AG09319 (cell line): ENCODE results near the gene EIF2S2.

ENCODE experiments used
- DNase-seq: peaks from one replicate; pipeline ENCODE4 v3.0.0-alpha.2; 2010; ENCODE audit warnings: low read depth; ENCODE audit errors: extremely low read depth
- TF ChIP-seq, protein P1 (sequence below): IDR thresholded peaks from 2 replicates; pipeline ENCODE4 v1.5.1; 2011; ENCODE audit warnings: low read depth, mild to moderate bottlenecking, inconsistent platforms, low read length, moderate library complexity

EIF2S2 gene

DNA sequence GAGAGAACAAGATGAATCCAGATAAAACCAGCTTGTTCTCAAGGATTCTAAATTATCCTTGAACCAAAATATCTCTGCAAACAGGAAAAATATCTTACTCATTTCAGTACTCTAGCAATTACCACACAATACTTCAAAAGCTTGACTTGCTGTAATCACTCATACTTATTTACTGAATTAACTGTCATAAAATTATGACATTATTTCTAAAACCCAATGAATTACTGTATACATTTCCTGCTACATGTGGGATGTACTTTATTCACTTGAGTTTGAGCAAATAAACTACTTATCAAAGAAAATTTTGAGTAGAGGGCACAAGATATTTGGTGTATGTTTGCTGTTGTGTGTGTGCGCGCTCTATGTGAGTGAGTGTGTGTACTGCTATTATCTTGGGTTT lies 9.7 kb downstream of the EIF2S2 start:
- TF ChIP-seq, protein P1, sequence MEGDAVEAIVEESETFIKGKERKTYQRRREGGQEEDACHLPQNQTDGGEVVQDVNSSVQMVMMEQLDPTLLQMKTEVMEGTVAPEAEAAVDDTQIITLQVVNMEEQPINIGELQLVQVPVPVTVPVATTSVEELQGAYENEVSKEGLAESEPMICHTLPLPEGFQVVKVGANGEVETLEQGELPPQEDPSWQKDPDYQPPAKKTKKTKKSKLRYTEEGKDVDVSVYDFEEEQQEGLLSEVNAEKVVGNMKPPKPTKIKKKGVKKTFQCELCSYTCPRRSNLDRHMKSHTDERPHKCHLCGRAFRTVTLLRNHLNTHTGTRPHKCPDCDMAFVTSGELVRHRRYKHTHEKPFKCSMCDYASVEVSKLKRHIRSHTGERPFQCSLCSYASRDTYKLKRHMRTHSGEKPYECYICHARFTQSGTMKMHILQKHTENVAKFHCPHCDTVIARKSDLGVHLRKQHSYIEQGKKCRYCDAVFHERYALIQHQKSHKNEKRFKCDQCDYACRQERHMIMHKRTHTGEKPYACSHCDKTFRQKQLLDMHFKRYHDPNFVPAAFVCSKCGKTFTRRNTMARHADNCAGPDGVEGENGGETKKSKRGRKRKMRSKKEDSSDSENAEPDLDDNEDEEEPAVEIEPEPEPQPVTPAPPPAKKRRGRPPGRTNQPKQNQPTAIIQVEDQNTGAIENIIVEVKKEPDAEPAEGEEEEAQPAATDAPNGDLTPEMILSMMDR = no peak
- no peak for DNase-seq

GRCh38 chr20:34100576-34100975 lies 11.5 kb downstream of the EIF2S2 start:
- DNase-seq = no peak
- TF ChIP-seq, protein P1 = no peak

DNA sequence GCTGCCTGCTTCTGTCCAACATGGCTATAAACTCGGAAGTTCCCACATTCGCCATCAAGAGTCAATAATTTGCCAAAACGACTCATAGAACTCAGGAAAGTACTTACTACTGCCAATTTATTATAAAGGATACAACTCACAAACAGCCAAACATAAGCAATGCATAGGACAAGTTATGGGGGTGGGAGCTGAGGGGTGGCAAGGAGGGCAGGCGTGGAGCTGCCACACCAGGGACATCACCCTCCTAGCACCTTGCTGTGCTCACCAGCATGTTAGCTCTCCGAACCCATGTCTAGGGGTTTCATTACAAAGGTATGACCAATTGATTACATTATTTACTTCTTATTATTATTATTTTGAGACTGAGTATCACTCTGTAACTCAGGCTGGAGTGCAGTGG lies 12.4 kb downstream of the EIF2S2 start:
- no peak for DNase-seq
- TF ChIP-seq, protein P1 = no peak

GRCh38 chr20:34098570-34098969 lies 13.5 kb downstream of the EIF2S2 start:
- no peak for DNase-seq
- TF ChIP-seq, protein P1 = no peak

GRCh38 chr20:34096699-34097444 lies 15.2 kb downstream of the EIF2S2 start:
- no peak for DNase-seq
- TF ChIP-seq, protein P1 = no peak

- TF ChIP-seq, protein P1 = no peak
- DNase-seq = no peak
These were observed 16.2 kb downstream of the EIF2S2 start for GRCh38 chr20:34095825-34096224.

DNA sequence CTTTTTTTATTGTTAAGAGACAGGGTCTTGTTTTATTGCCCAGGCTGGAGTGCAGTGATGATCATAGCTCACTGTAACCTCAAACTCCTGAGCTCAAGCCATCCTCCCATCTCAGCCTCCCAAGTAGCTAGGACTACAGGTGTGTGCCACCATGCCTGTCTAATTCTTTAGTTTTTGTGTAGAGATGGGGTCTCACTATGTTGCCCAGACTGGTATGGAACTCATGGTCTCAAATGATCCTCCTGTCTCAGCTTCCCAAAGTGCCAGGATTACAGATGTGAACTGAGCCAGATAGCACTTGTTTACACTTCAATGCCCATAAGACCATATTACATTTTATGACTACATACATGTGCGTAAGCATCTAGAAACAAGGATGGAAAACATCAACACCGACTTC lies 18.1 kb downstream of the EIF2S2 start:
- TF ChIP-seq, protein P1 = no peak
- no peak for DNase-seq
